Brain microvascular endothelial cell (primary cell): ENCODE results near the gene ANKRD62.

Experiments used
- DNase-seq: peaks from one replicate; pipeline ENCODE4 v3.0.0-alpha.2; 2020
- H3K27ac ChIP-seq: fragments of 250-450 bp; sonication (Bioruptor Pico); 2 replicates; pipeline ENCODE4 v1.5.1; 2020; ENCODE audit warnings: mild to moderate bottlenecking, moderate library complexity
- H3K27me3 ChIP-seq: fragments of 250-450 bp; sonication (Bioruptor Pico); replicated peaks from 2 replicates; pipeline ENCODE4 v1.5.1; 2020; ENCODE audit warnings: mild to moderate bottlenecking
- H3K36me3 ChIP-seq: fragments of 250-450 bp; sonication (Bioruptor Pico); replicated peaks from 2 replicates; pipeline ENCODE4 v1.5.1; 2020; ENCODE audit warnings: mild to moderate bottlenecking
- H3K4me3 ChIP-seq: 2 replicates; pipeline ENCODE4 v1.5.1; 2011; ENCODE audit warnings: low read depth, mild to moderate bottlenecking, control low read depth, low read length, moderate library complexity
- in situ Hi-C: cut with HindIII; loops from 2 replicates; pipeline ENCODE4 v1.10.0; 2017; ENCODE audit warnings: low sequenced_read_pairs, low pct_ligation_motif_present
- TF ChIP-seq, protein P1 (sequence below): IDR thresholded peaks from 2 replicates; pipeline ENCODE4 v1.5.1; 2011; ENCODE audit warnings: low read depth, mild to moderate bottlenecking, moderate library complexity, low read length, control low read depth, inconsistent platforms; ENCODE audit errors: missing control alignments

ANKRD62 gene

DNA sequence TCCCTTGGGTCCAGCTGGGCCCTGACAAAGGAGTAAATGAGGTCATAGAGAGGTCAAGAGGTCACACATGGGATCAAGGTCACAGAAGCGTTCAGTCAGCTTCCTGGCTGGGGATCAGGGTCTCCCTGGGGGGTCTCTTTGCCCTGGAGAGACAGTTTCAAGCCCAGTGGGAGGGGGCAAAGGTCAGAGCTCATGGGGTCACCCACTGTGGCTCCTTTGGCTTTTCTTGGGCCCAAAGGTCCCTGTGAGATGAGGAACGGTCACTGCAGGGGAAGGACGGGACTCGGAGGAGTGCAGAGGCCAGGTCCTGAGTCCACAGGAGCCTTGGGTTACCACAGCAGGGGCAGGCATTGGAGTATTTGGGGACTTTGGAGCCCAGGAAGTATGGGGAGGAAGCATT lies 30.7 kb upstream of the ANKRD62 start:
- no peak for DNase-seq
- in situ Hi-C loops = no loop called here

DNA sequence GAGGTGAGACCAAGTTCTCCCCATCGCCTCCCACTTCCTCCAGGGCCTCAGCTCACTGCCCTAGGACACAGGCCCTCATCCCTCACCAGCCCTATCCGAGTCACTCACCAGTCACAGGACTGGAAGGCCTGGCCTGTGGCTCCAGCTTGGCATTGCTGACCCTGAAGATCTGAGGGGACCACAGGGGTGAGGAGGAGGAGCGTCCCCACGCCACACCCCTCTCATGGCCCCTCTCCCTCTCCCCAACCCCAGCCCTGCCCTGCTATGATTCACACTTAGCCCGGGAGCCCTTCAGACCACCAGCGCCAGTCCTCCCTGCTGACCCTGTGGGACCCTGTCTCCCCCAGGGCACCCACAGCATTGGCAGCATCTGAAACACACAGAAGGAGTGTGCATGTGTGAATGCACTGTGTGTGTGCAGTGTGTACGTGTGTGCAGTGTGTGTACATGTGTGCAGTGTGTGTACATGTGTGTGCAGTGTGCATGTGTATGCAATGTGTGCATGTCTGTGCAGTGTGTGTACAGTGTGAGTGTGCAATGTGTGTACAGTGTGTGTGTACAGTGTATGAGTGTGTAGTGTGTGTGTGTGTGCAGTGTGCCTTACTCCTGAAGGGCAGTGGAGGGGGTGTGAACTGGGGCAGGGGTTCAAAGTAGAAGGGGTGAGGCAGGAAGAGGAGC lies 29.4 kb upstream of the ANKRD62 start:
- Histone ChIP-seq H3K27me3 (no peaks in the 10 kb centered on the region), H3K27ac (no peak overlapping the region), H3K4me3 (no peak overlapping the region), H3K36me3 (no peaks in the 10 kb centered on the region)
- DNase-seq = no peak
- in situ Hi-C loops = no loop called here
- TF ChIP-seq, protein P1, sequence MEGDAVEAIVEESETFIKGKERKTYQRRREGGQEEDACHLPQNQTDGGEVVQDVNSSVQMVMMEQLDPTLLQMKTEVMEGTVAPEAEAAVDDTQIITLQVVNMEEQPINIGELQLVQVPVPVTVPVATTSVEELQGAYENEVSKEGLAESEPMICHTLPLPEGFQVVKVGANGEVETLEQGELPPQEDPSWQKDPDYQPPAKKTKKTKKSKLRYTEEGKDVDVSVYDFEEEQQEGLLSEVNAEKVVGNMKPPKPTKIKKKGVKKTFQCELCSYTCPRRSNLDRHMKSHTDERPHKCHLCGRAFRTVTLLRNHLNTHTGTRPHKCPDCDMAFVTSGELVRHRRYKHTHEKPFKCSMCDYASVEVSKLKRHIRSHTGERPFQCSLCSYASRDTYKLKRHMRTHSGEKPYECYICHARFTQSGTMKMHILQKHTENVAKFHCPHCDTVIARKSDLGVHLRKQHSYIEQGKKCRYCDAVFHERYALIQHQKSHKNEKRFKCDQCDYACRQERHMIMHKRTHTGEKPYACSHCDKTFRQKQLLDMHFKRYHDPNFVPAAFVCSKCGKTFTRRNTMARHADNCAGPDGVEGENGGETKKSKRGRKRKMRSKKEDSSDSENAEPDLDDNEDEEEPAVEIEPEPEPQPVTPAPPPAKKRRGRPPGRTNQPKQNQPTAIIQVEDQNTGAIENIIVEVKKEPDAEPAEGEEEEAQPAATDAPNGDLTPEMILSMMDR = no peak

More for the DNA sequence above, 30.7 kb upstream of the ANKRD62 start:
- H3K27ac ChIP-seq = no peak overlapping the region
- TF ChIP-seq, protein P1 = no peak
- no peaks in the 10 kb centered on the region for H3K36me3 ChIP-seq
- no peaks in the 10 kb centered on the region for H3K27me3 ChIP-seq
- H3K4me3 ChIP-seq = no peak overlapping the region

DNA sequence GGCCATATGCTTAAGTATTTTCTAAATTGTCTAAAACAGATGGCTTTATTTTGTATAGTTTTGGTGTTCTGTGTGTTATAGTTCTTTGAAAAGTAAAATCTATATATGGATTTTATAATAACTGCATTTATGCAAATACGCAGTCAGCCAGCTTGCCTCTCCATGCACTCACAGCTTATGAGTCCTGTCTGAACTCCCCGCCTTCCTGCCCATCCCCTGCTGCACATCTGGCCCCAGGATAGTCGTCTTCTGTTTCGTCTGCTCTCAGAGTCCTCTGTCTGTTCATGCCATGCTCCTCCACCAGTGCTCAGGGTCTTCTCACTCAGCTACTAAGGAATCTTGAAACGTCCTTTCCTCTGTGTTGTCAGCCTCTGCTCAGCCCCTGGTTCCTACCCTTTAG lies 28.2 kb upstream of the ANKRD62 start:
- Histone ChIP-seq H3K27ac (no peak overlapping the region), H3K36me3 (no peaks in the 10 kb centered on the region), H3K27me3 (no peaks in the 10 kb centered on the region), H3K4me3 (no peak overlapping the region)
- DNase-seq = no peak
- in situ Hi-C loops = no loop called here
- TF ChIP-seq, protein P1 = no peak

DNA sequence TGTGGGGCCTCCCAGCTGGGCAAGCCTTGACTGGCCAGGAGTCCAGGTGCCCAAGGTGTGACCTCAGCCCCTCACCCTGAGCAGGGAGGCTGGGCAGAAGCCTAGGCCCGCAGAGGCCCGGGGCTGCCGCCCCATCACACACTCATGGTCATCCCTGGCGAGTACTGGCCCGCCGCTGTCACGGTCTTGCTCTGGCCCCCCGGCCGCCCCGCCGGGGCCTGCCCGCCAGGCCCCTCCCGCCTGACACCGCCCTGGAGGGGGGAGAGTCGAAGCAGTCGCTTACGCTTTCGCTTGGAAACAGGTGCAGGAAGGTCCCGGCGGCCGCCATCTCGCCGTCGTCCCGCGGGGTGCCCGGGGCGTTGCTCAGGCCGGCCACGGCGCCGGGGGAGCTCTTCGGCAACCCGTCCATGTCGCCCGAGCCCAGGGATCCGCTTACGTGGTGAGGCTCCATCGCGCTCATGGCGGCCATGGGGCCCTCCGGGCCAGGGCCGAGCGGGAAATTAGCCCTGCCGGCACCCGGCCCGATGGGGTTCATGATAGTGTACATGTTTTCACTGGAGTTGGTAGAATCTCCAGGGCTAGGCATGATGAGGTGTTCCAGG lies 26.6 kb upstream of the ANKRD62 start:
- Histone ChIP-seq H3K27ac (no peak overlapping the region), H3K36me3 (no peaks in the 10 kb centered on the region), H3K27me3 (no peaks in the 10 kb centered on the region), H3K4me3 (no peak overlapping the region)
- DNase-seq = no peak
- TF ChIP-seq, protein P1 = no peak
- in situ Hi-C loops = no loop called here

DNA sequence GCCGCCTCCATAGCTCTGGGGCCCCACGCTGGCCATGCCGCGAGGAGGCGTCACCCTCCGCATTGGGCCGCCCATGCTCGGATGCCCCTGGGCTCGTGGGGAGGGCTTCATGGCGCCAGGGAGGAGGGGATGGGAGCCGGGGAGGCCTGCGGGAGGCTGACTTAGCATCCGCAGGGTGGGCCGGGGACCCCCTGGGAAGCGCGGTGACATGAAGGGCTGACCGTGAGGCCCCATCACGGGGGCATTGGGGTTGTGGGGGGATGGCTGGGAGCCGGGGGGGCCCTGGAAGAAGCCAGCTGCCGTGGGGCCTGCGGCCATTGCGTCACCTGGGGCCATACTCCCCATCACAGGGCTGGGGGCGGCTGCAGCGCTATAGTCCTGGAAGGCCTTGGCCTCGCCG lies 26.0 kb upstream of the ANKRD62 start:
- TF ChIP-seq, protein P1 = no peak
- in situ Hi-C loops = no loop called here
- DNase-seq = no peak
- no peak overlapping the region for H3K4me3 ChIP-seq
- H3K36me3 ChIP-seq = no peaks in the 10 kb centered on the region
- H3K27me3 ChIP-seq = no peaks in the 10 kb centered on the region
- H3K27ac ChIP-seq = no peak overlapping the region
